HFFc6 (cell line): ENCODE data around the gene TMEM127. TPM values are rescaled to one million over a fixed set of nuclear protein-coding genes. Genes with fewer than 3 reads are reported as not detected.
"Not testable (repeated sequence)": the region's sequence is repeated elsewhere in the genome, so short reads cannot be mapped to it uniquely, and the experiment has no call there.

Source experiments
- DNase-seq: peaks from one replicate; pipeline ENCODE4 v3.0.0-alpha.2; 2018
- H3K27ac Mint-ChIP-seq: 2 replicates; pipeline ENCODE4 v1.8.0; 2020; ENCODE audit warnings: mild to moderate bottlenecking, mixed read lengths
- H3K27me3 Mint-ChIP-seq: 2 replicates; pipeline ENCODE4 v1.8.0; 2021; ENCODE audit warnings: mild to moderate bottlenecking, moderate library complexity, mixed read lengths; ENCODE audit not compliant: insufficient read depth
- H3K36me3 Mint-ChIP-seq: 2 replicates; pipeline ENCODE4 v1.8.0; 2021; ENCODE audit warnings: low read depth, mixed read lengths
- H3K4me1 Mint-ChIP-seq: 2 replicates; pipeline ENCODE4 v1.8.0; 2020; ENCODE audit warnings: low read depth, mixed read lengths
- H3K4me3 Mint-ChIP-seq: 2 replicates; pipeline ENCODE4 v1.8.0; 2020; ENCODE audit warnings: mild to moderate bottlenecking, moderate library complexity, mixed read lengths
- H3K9me3 Mint-ChIP-seq: 2 replicates; pipeline ENCODE4 v1.8.0; 2020; ENCODE audit warnings: mild to moderate bottlenecking, mixed read lengths
- total RNA-seq, 6 experiments: library from RNA; stranded (reverse); fragmentation: NEBNext Ultra II Directional; extraction: Animal tissue kit (Norgen Biotek cat#: 25700); gene quantifications; 2 replicates in 1 of 6; 3 replicates in 5 of 6; pipeline ENCODE4 v1.2.3, GENCODE V29; 2021
- TF ChIP-seq, protein P1 (sequence below): fragments of 200-600 bp; sonication (generic); IDR thresholded peaks from 2 replicates; pipeline ENCODE4 v1.5.0; 2021; ENCODE audit warnings: antibody characterized with exemption, mild to moderate bottlenecking

Gene TMEM127
- total RNA-seq, 6 experiments from 2014 or later: 57.6 to 84.6 (median 71.1) TPM

DNA sequence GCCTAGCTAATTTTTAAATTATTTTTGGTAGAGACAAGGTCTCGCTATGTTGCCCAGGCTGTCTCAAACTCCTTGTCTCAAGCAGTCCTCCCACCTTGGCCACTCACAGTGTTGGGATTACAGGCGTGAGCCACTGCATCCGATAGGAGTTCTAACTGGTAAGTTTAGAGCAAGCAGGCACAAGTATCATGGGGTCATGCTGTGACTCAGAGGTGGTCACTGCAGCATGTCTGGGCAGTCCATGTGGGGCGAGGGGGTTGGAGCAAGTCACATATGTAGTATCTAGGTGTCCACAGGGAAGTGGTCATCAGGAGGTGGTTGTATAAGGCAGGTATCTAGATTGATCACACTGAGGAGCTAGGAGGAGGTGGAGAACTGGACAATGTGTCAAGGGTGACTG is 34.5 kb downstream of the TMEM127 start:
- TF ChIP-seq, protein P1, sequence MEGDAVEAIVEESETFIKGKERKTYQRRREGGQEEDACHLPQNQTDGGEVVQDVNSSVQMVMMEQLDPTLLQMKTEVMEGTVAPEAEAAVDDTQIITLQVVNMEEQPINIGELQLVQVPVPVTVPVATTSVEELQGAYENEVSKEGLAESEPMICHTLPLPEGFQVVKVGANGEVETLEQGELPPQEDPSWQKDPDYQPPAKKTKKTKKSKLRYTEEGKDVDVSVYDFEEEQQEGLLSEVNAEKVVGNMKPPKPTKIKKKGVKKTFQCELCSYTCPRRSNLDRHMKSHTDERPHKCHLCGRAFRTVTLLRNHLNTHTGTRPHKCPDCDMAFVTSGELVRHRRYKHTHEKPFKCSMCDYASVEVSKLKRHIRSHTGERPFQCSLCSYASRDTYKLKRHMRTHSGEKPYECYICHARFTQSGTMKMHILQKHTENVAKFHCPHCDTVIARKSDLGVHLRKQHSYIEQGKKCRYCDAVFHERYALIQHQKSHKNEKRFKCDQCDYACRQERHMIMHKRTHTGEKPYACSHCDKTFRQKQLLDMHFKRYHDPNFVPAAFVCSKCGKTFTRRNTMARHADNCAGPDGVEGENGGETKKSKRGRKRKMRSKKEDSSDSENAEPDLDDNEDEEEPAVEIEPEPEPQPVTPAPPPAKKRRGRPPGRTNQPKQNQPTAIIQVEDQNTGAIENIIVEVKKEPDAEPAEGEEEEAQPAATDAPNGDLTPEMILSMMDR: no peak
- no peak for DNase-seq
- H3K4me3 Mint-ChIP-seq: no peak overlapping the region
- no peaks in the 10 kb centered on the region for H3K4me1 Mint-ChIP-seq
- H3K36me3 Mint-ChIP-seq: no peaks in the 10 kb centered on the region
- no peaks in the 10 kb centered on the region for H3K9me3 Mint-ChIP-seq
- H3K27me3 Mint-ChIP-seq: peaks cover 1% of the 10 kb centered on the region; the same call in 1 of the 2 replicates
- H3K27ac Mint-ChIP-seq: no peak overlapping the region

DNA sequence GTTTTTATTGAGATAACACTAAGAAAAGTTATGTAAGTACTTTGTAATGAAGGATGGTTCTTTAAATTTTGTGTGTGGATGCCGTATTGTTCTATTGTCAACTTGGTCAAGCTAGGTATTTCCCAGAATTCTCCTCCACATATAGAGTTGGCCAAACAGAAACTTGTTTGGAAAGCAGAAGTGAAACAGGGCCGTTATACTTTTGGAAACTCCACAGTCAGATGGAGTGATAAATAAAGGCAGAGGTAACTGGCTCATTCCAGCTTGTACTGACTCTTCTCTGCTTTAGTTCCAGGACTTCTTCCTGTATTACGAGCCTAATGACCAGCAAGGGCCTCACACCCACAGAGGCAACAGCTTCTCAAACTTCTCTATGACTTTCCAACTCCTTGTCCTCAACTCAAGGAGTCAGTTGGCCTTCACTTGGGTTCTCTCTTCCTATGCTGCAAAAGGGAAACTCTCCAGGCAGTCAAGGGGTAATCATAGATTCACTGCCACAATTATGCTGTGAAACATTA is 40.7 kb downstream of the TMEM127 start:
- H3K27ac Mint-ChIP-seq: no peak overlapping the region; the same call in 1 of the 2 replicates

DNA sequence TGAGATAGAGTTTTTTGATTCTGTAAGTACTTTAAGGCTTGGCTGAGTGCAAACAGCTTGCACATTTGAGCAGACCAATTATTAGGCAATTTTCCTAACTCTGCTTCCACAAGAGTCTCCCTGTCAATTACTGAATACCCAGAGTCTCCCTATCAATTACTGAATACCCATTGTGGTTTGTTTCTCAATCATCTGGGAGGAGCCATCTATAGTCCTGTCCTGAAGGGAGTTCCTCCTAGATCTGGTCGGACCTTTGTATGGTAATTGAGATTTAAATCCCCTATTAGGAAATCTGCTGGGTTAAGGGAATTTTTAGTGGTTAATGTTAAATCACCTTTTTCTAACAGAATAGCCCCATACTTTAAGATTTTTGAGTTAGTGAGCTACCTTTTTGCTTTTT is 44.7 kb downstream of the TMEM127 start:
- H3K27me3 Mint-ChIP-seq, H3K9me3 Mint-ChIP-seq, H3K27ac Mint-ChIP-seq, DNase-seq, H3K36me3 Mint-ChIP-seq, H3K4me1 Mint-ChIP-seq, H3K4me3 Mint-ChIP-seq: not testable (repeated sequence)

More for the DNA sequence above, 40.7 kb downstream of the TMEM127 start:
- no peaks in the 10 kb centered on the region for H3K4me1 Mint-ChIP-seq
- TF ChIP-seq, protein P1: no peak
- H3K27me3 Mint-ChIP-seq: peaks cover 1% of the 10 kb centered on the region; the same call in 1 of the 2 replicates
- DNase-seq: no peak
- H3K36me3 Mint-ChIP-seq: no peaks in the 10 kb centered on the region
- no peaks in the 10 kb centered on the region for H3K9me3 Mint-ChIP-seq
- no peak overlapping the region for H3K4me3 Mint-ChIP-seq

DNA sequence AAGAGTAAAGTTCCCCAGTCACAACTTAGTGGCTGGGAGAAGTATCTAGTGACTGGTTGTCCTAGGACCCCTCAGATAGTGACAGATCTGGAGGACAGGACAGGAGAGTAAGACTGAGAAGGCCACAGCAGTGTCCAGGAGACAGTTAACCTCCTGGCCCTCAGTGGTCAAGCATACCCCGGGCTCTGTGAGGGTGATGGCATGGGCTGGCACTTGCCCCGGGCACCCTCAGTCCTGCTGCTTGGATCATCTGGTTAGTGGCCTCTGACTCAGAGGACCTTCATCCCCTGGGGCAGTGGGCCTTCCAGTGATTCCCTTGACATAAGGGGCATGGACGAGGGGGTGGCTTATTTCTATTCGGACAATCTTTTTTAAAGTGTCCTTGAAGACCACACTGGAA is 45.8 kb downstream of the TMEM127 start:
- H3K4me3 Mint-ChIP-seq, H3K27me3 Mint-ChIP-seq, H3K4me1 Mint-ChIP-seq, H3K27ac Mint-ChIP-seq, H3K9me3 Mint-ChIP-seq, H3K36me3 Mint-ChIP-seq, DNase-seq: not testable (repeated sequence)

DNA sequence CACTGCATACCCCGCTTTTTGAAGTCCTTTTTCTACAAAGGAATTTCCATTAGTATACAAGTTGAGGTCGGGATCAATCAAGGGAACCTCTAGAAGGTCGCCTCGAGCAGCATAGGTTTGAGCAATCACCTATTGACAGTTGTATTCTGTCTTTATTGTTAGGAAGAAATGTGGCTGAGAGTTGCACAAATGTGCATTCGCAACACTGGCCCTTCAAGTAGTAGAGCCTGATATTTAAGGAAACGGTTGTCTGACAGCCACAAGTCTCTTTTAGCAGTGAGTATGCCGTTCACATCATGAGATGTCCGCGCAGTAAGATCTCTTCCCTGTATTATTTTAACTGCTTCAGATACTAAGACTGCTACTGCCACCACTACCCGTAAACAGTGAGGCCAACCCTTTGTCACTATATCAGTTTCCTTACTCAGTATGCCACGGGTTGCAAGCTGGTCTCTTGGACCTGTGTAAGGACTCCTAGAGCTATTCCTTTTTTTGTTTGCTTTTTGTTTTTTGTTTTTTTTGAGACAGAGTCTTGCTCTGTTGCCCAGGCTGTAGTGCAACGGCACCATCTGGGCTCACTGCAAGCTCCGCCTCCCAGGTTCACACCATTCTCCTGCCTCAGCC is 47.2 kb downstream of the TMEM127 start:
- Mint-ChIP-seq H3K27ac (no peak overlapping the region), H3K36me3 (no peaks in the 10 kb centered on the region), H3K4me1 (peaks cover 6% of the 10 kb centered on the region; the same call in 1 of the 2 replicates), H3K9me3 (no peaks in the 10 kb centered on the region), H3K27me3 (no peaks in the 10 kb centered on the region), H3K4me3 (no peak overlapping the region)
- TF ChIP-seq, protein P1: no peak
- DNase-seq: no peak

DNA sequence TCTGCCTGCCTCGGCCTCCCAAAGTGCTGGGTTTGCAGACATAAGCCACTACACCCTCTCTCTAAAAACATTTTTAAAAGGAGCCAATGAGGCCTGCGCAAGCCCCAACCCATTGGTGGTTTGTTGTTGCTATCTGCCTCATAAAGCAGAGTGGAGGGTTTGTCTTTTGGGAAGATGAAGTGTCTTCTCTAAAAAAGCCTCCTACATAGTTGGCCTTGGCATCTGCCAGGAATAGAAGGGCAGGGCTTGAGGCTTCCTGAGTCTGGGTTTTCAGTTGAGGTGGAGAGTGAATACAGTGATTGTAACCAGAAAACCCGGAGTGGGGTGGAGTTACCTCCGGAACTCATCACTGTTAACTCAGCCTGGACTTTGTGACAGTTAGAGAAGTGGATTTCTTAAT is 51.2 kb downstream of the TMEM127 start:
- no peak for DNase-seq
- H3K4me3 Mint-ChIP-seq: no peak overlapping the region
- TF ChIP-seq, protein P1: no peak
- H3K27ac Mint-ChIP-seq: no peak overlapping the region
- peaks cover 10% of the 10 kb centered on the region for H3K4me1 Mint-ChIP-seq
- no peaks in the 10 kb centered on the region for H3K36me3 Mint-ChIP-seq
- no peaks in the 10 kb centered on the region for H3K27me3 Mint-ChIP-seq
- H3K9me3 Mint-ChIP-seq: no peaks in the 10 kb centered on the region
